Nephron (organoid): ENCODE measurements around the gene AMFR.

ENCODE experiments used
- H3K27ac Mint-ChIP-seq, 3 experiments: 2 replicates each; pipeline ENCODE4 v1.8.0; 2020; ENCODE audit warnings: mixed read lengths in 3 of 3, mild to moderate bottlenecking in 2 of 3, moderate library complexity in 1 of 3
- H3K27me3 Mint-ChIP-seq: 2 replicates; pipeline ENCODE4 v1.8.0; 2021; ENCODE audit warnings: low read depth, mild to moderate bottlenecking, moderate library complexity, mixed read lengths
- H3K36me3 Mint-ChIP-seq: 2 replicates; pipeline ENCODE4 v1.8.0; 2020; ENCODE audit warnings: low read depth, mixed read lengths
- H3K4me1 Mint-ChIP-seq: 2 replicates; pipeline ENCODE4 v1.8.0; 2020; ENCODE audit warnings: mixed read lengths
- H3K4me3 Mint-ChIP-seq, 3 experiments: 2 replicates each; pipeline ENCODE4 v1.8.0; 2020; ENCODE audit warnings: mild to moderate bottlenecking in 3 of 3, mixed read lengths in 3 of 3, moderate library complexity in 2 of 3
- H3K9me3 Mint-ChIP-seq: 2 replicates; pipeline ENCODE4 v1.8.0; 2020; ENCODE audit warnings: mixed read lengths
- CTCF ChIP-seq, 3 experiments: fragments of 200-600 bp; sonication (generic); IDR thresholded peaks; one replicate each; pipeline ENCODE4 v1.5.0; 2021; ENCODE audit warnings: antibody characterized with exemption in 3 of 3; ENCODE audit not compliant: unreplicated experiment in 3 of 3

Gene AMFR

GRCh38 chr16:56372013-56372634 is 53.2 kb downstream of the AMFR start:
- no peaks in the 10 kb centered on the region for H3K27me3 Mint-ChIP-seq
- H3K36me3 Mint-ChIP-seq: peaks cover 56% of the 10 kb centered on the region
- peak overlapping the region; percentile 42 to 98 (median 94) for H3K27ac Mint-ChIP-seq
- H3K9me3 Mint-ChIP-seq: no peaks in the 10 kb centered on the region
- H3K4me3 Mint-ChIP-seq: no peak overlapping the region
- TF ChIP-seq CTCF (IDR thresholded peaks at IDR 0.05; ENCODE audit: unreplicated experiment in 3 of 3): no peak
- peaks cover 31% of the 10 kb centered on the region for H3K4me1 Mint-ChIP-seq

GRCh38 chr16:56371660-56371937 is 53.7 kb downstream of the AMFR start:
- H3K36me3 Mint-ChIP-seq: peaks cover 53% of the 10 kb centered on the region
- no peak overlapping the region for H3K4me3 Mint-ChIP-seq
- H3K27me3 Mint-ChIP-seq: no peaks in the 10 kb centered on the region
- TF ChIP-seq CTCF (IDR thresholded peaks at IDR 0.05; ENCODE audit: unreplicated experiment in 3 of 3): no peak
- H3K4me1 Mint-ChIP-seq: peaks cover 31% of the 10 kb centered on the region
- H3K27ac Mint-ChIP-seq: peak overlapping the region; percentile 92 to 98 (median 94)
- no peaks in the 10 kb centered on the region for H3K9me3 Mint-ChIP-seq

GRCh38 chr16:56370875-56371659 is 54.3 kb downstream of the AMFR start:
- no peak for TF ChIP-seq CTCF (IDR thresholded peaks at IDR 0.05; ENCODE audit: unreplicated experiment in 3 of 3)
- peak overlapping the region; percentile 92 to 98 (median 94) for H3K27ac Mint-ChIP-seq
- peaks cover 48% of the 10 kb centered on the region for H3K36me3 Mint-ChIP-seq
- H3K4me1 Mint-ChIP-seq: peaks cover 31% of the 10 kb centered on the region
- H3K9me3 Mint-ChIP-seq: no peaks in the 10 kb centered on the region
- H3K27me3 Mint-ChIP-seq: no peaks in the 10 kb centered on the region
- H3K4me3 Mint-ChIP-seq: no peak overlapping the region

- H3K36me3 Mint-ChIP-seq: peaks cover 45% of the 10 kb centered on the region
- no peaks in the 10 kb centered on the region for H3K9me3 Mint-ChIP-seq
- no peak for TF ChIP-seq CTCF (IDR thresholded peaks at IDR 0.05; ENCODE audit: unreplicated experiment in 3 of 3)
- H3K27ac Mint-ChIP-seq: peak overlapping the region; percentile 92 to 98 (median 94)
- H3K4me3 Mint-ChIP-seq: no peak overlapping the region
- peaks cover 31% of the 10 kb centered on the region for H3K4me1 Mint-ChIP-seq
- H3K27me3 Mint-ChIP-seq: no peaks in the 10 kb centered on the region
These were observed 55.0 kb downstream of the AMFR start for GRCh38 chr16:56370185-56370874.

GRCh38 chr16:56369202-56369601 is 56.1 kb downstream of the AMFR start:
- peaks cover 31% of the 10 kb centered on the region for H3K4me1 Mint-ChIP-seq
- H3K36me3 Mint-ChIP-seq: peaks cover 46% of the 10 kb centered on the region
- H3K27ac Mint-ChIP-seq: peak overlapping the region in 2 of 3 experiments; percentile 70 to 98

More at GRCh38 chr16:56369202-56369601, 56.1 kb downstream of the AMFR start:
- Mint-ChIP-seq H3K4me3 (no peak overlapping the region), H3K9me3 (no peaks in the 10 kb centered on the region), H3K27me3 (peaks cover 4% of the 10 kb centered on the region)
- no peak for TF ChIP-seq CTCF (IDR thresholded peaks at IDR 0.05; ENCODE audit: unreplicated experiment in 3 of 3)
